DOHH2 (cell line): ENCODE results near the gene MYO1B.

Experiments used
- EZH2phosphoT487 ChIP-seq: fragments of 200-600 bp; sonication (generic); IDR thresholded peaks from 2 replicates; pipeline ENCODE4 v1.6.1; 2017; ENCODE audit warnings: borderline replicate concordance, mild to moderate bottlenecking, antibody characterized with exemption, low read length, moderate library complexity, mixed read lengths
- TF ChIP-seq, protein P1 (sequence below): fragments of 200-600 bp; sonication (generic); IDR thresholded peaks from one replicate; pipeline ENCODE4 v1.5.1; 2014; ENCODE audit warnings: antibody characterized with exemption, mild to moderate bottlenecking, low read depth, low read length; ENCODE audit not compliant: poor library complexity, severe bottlenecking

- TF ChIP-seq, protein P1, sequence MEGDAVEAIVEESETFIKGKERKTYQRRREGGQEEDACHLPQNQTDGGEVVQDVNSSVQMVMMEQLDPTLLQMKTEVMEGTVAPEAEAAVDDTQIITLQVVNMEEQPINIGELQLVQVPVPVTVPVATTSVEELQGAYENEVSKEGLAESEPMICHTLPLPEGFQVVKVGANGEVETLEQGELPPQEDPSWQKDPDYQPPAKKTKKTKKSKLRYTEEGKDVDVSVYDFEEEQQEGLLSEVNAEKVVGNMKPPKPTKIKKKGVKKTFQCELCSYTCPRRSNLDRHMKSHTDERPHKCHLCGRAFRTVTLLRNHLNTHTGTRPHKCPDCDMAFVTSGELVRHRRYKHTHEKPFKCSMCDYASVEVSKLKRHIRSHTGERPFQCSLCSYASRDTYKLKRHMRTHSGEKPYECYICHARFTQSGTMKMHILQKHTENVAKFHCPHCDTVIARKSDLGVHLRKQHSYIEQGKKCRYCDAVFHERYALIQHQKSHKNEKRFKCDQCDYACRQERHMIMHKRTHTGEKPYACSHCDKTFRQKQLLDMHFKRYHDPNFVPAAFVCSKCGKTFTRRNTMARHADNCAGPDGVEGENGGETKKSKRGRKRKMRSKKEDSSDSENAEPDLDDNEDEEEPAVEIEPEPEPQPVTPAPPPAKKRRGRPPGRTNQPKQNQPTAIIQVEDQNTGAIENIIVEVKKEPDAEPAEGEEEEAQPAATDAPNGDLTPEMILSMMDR: no peak
- TF ChIP-seq EZH2phosphoT487: no peak
Observed at GRCh38 chr2:191415101-191415500, 169.9 kb downstream of the MYO1B start.
